GM23338 (cell line): ENCODE measurements around the gene SPECC1. TPM values are rescaled to one million over a fixed set of nuclear protein-coding genes. Genes with fewer than 3 reads are reported as not detected.

ENCODE experiments used
- EZH2phosphoT487 ChIP-seq: fragments of 200-600 bp; sonication (generic); IDR thresholded peaks from one replicate; pipeline ENCODE4 v1.8.1; 2018; ENCODE audit warnings: antibody characterized with exemption; ENCODE audit not compliant: unreplicated experiment
- POLR2AphosphoS5 ChIP-seq: IDR thresholded peaks from 2 replicates; pipeline ENCODE4 v1.6.1; 2016; ENCODE audit warnings: antibody characterized with exemption, low read depth
- REST ChIP-seq: IDR thresholded peaks from one replicate; pipeline ENCODE4 v1.6.1; 2018; ENCODE audit warnings: antibody characterized with exemption; ENCODE audit not compliant: unreplicated experiment
- STAT1 ChIP-seq: IDR thresholded peaks from one replicate; pipeline ENCODE4 v1.6.1; 2016; ENCODE audit warnings: antibody characterized with exemption; ENCODE audit not compliant: unreplicated experiment
- ZNF331 ChIP-seq: fragments of 250-450 bp; sonication (Bioruptor Pico); IDR thresholded peaks from 2 replicates; pipeline ENCODE4 v1.5.0; 2020; ENCODE audit warnings: low read depth, mild to moderate bottlenecking, moderate library complexity
- polyA plus RNA-seq: library from polyadenylated mRNA; unstranded; fragments of >200 nt; fragmentation: Nextera tagmentation; extraction: Ambion mirVana; gene quantifications from 2 replicates; pipeline ENCODE4 v1.2.1, GENCODE V29; 2016
- total RNA-seq: library from RNA; depleted of rRNA; stranded (reverse); fragments of >200 nt; shearing (Covaris generic); gene quantifications from 2 replicates; pipeline ENCODE4 v1.2.3, GENCODE V29; 2014
- TF ChIP-seq, protein P1 (sequence below): fragments of 250-450 bp; sonication (Bioruptor Pico); IDR thresholded peaks from 2 replicates; pipeline ENCODE4 v1.5.0; 2020; ENCODE audit warnings: mild to moderate bottlenecking, moderate library complexity
- TF ChIP-seq, protein P2 (sequence below), 2 experiments: fragments of 200-600 bp in 1 of 2; sonication (generic) in 1 of 2; conservative IDR thresholded peaks; 2 replicates each; pipeline versions ENCODE4 v1.5.1 to v1.6.1; 2016 to 2017; ENCODE audit warnings: antibody characterized with exemption in 2 of 2, low read depth in 2 of 2, mild to moderate bottlenecking in 2 of 2, moderate library complexity in 1 of 2

SPECC1 gene
- total and polyA plus RNA-seq, 2 experiments from 2014 or later = 42.6 to 101 TPM

DNA sequence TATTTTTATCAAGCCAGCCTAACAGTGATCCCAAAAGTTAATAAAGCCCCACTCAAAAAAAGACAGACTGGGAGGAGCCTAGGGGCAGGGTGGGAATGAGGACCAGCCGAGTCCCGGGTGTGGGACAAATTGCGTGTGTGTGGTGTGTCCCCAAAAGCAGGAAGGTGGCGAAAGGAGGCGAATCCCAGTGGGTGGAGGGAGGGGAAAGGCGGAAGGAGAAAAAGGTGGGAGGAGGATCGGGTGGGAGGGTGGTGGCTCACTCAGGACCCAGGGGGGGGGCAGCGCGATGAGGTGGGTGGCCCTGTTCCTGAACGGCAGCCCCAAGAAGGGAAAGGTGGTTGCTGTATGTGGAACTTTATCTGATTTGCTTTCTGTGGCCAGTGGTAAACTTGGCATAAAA, 102.4 kb downstream of the SPECC1 start (continued):
- TF ChIP-seq, protein P1, sequence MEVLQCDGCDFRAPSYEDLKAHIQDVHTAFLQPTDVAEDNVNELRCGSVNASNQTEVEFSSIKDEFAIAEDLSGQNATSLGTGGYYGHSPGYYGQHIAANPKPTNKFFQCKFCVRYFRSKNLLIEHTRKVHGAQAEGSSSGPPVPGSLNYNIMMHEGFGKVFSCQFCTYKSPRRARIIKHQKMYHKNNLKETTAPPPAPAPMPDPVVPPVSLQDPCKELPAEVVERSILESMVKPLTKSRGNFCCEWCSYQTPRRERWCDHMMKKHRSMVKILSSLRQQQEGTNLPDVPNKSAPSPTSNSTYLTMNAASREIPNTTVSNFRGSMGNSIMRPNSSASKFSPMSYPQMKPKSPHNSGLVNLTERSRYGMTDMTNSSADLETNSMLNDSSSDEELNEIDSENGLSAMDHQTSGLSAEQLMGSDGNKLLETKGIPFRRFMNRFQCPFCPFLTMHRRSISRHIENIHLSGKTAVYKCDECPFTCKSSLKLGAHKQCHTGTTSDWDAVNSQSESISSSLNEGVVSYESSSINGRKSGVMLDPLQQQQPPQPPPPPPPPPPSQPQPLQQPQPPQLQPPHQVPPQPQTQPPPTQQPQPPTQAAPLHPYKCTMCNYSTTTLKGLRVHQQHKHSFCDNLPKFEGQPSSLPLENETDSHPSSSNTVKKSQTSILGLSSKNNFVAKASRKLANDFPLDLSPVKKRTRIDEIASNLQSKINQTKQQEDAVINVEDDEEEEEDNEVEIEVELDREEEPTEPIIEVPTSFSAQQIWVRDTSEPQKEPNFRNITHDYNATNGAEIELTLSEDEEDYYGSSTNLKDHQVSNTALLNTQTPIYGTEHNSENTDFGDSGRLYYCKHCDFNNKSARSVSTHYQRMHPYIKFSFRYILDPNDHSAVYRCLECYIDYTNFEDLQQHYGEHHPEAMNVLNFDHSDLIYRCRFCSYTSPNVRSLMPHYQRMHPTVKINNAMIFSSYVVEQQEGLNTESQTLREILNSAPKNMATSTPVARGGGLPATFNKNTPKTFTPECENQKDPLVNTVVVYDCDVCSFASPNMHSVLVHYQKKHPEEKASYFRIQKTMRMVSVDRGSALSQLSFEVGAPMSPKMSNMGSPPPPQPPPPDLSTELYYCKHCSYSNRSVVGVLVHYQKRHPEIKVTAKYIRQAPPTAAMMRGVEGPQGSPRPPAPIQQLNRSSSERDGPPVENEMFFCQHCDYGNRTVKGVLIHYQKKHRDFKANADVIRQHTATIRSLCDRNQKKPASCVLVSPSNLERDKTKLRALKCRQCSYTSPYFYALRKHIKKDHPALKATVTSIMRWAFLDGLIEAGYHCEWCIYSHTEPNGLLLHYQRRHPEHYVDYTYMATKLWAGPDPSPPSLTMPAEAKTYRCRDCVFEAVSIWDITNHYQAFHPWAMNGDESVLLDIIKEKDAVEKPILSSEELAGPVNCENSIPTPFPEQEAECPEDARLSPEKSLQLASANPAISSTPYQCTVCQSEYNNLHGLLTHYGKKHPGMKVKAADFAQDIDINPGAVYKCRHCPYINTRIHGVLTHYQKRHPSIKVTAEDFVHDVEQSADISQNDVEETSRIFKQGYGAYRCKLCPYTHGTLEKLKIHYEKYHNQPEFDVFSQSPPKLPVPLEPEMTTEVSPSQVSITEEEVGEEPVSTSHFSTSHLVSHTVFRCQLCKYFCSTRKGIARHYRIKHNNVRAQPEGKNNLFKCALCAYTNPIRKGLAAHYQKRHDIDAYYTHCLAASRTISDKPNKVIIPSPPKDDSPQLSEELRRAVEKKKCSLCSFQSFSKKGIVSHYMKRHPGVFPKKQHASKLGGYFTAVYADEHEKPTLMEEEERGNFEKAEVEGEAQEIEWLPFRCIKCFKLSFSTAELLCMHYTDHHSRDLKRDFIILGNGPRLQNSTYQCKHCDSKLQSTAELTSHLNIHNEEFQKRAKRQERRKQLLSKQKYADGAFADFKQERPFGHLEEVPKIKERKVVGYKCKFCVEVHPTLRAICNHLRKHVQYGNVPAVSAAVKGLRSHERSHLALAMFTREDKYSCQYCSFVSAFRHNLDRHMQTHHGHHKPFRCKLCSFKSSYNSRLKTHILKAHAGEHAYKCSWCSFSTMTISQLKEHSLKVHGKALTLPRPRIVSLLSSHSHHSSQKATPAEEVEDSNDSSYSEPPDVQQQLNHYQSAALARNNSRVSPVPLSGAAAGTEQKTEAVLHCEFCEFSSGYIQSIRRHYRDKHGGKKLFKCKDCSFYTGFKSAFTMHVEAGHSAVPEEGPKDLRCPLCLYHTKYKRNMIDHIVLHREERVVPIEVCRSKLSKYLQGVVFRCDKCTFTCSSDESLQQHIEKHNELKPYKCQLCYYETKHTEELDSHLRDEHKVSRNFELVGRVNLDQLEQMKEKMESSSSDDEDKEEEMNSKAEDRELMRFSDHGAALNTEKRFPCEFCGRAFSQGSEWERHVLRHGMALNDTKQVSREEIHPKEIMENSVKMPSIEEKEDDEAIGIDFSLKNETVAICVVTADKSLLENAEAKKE (CRISPR knock-in tag) = no peak
- TF ChIP-seq STAT1 (no peak), ZNF331 (no peak), REST (no peak), POLR2AphosphoS5 (no peak), EZH2phosphoT487 (no peak)
- TF ChIP-seq, protein P2, sequence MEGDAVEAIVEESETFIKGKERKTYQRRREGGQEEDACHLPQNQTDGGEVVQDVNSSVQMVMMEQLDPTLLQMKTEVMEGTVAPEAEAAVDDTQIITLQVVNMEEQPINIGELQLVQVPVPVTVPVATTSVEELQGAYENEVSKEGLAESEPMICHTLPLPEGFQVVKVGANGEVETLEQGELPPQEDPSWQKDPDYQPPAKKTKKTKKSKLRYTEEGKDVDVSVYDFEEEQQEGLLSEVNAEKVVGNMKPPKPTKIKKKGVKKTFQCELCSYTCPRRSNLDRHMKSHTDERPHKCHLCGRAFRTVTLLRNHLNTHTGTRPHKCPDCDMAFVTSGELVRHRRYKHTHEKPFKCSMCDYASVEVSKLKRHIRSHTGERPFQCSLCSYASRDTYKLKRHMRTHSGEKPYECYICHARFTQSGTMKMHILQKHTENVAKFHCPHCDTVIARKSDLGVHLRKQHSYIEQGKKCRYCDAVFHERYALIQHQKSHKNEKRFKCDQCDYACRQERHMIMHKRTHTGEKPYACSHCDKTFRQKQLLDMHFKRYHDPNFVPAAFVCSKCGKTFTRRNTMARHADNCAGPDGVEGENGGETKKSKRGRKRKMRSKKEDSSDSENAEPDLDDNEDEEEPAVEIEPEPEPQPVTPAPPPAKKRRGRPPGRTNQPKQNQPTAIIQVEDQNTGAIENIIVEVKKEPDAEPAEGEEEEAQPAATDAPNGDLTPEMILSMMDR (conservative IDR thresholded peaks at IDR 0.05; ENCODE audit: low read depth in 2 of 2) = no peak
